ENCODE results near the gene ATRNL1. TPM values are rescaled to one million over a fixed set of nuclear protein-coding genes. Genes with fewer than 3 reads are reported as not detected.

ATRNL1 gene
- total and polyA plus RNA-seq, 2 of the 8 experiments (the other 6 are each of a cell fraction or from before 2014, with no cell fraction given): 5.1 to 17.6 TPM

DNA sequence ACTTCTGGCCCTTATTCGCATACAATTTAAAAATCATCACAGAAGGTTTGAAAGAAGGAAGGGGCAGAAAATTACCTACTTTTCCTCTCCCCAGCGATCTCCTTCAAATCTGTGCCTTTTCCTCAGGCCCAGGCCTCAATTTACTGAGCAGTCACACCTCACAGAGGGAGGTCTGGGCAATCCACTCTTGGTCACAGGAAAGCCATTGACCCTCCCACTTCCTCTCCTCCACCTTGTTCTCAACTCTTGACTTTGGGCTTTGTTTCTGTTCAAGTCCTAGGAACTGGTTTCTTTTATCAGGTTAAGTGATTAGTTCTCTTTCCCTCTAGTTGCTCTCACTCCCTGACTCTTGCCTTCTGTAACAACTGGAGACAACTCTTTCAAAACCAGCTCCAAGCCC is 37.0 kb upstream of the ATRNL1 start:
- Histone ChIP-seq H4K5ac (ENCODE audit: insufficient read length, low read depth, low read length) (no peak overlapping the region), H4K20me1 (replicated peaks in 1 of 2; ENCODE audit: control insufficient read depth in 1 of 2, insufficient read depth in 2 of 2, low read length in 2 of 2) (no peaks in the 10 kb centered on the region), H3K4me3 (ENCODE audit: extremely low read depth in 1 of 4, insufficient read depth in 2 of 4, low read depth in 3 of 4, low read length in 4 of 4) (no peak overlapping the region), H4K8ac (ENCODE audit: extremely low read depth, insufficient read depth, low read length) (no peak overlapping the region), H3K23me2 (ENCODE audit: low read depth, low read length) (no peaks in the 10 kb centered on the region), H3K27ac (ENCODE audit: low read depth, low read length) (no peak overlapping the region), H2BK5ac (ENCODE audit: low read depth, low read length) (no peak overlapping the region; the same call in 1 of the 2 replicates), H2BK12ac (ENCODE audit: low read depth, low read length) (no peak overlapping the region), H3K56ac (replicated peaks; ENCODE audit: insufficient read length, low read depth, low read length) (no peak overlapping the region), H3K9me3 (ENCODE audit: insufficient read depth in 2 of 2, low read depth in 1 of 2, low read length in 1 of 2) (no peaks in the 10 kb centered on the region), H2BK15ac (ENCODE audit: low read length) (no peak overlapping the region), H3K23ac (ENCODE audit: insufficient read length) (no peak overlapping the region), H3K4me1 (replicated peaks in 1 of 4; ENCODE audit: control insufficient read depth in 3 of 4, insufficient read depth in 4 of 4, low read length in 3 of 4) (0 out of 7 replicates have a peak, but pooled peaks cover 0 to 6% (median 0%) of the 10 kb centered on the region in 4 experiments), H3K36me3 (ENCODE audit: control insufficient read depth in 2 of 4, insufficient read depth in 4 of 4, low read length in 3 of 4) (no peaks in the 10 kb centered on the region), H3K79me2 (ENCODE audit: control insufficient read depth in 1 of 2, insufficient read depth in 2 of 2, low read length in 2 of 2) (no peaks in the 10 kb centered on the region), H3K4ac (replicated peaks; ENCODE audit: insufficient read length, low read depth, low read length) (no peak overlapping the region), H2AK5ac (ENCODE audit: low read depth, low read length) (no peak overlapping the region), H3K4me2 (ENCODE audit: insufficient read depth in 1 of 2, low read depth in 2 of 2, low read length in 2 of 2) (no peak overlapping the region), H4K91ac (replicated peaks; ENCODE audit: insufficient read length, low read length) (no peak overlapping the region), H3K27me3 (replicated peaks in 1 of 4; ENCODE audit: control insufficient read depth in 3 of 4, extremely low read depth in 1 of 4, insufficient read depth in 3 of 4, low read length in 3 of 4) (0 out of 7 replicates have a peak, but pooled peaks cover 0 to 2% (median 0%) of the 10 kb centered on the region in 4 experiments), H3K14ac (ENCODE audit: insufficient read length) (no peak overlapping the region), H2BK120ac (replicated peaks; ENCODE audit: low read depth, low read length) (no peak overlapping the region), H3K18ac (ENCODE audit: extremely low read depth, low read length) (no peak overlapping the region; the same call in 1 of the 2 replicates), H3K9ac (replicated peaks in 1 of 4; ENCODE audit: extremely low read depth in 1 of 4, low read depth in 3 of 4, low read length in 3 of 4) (no peak overlapping the region), H3K79me1 (ENCODE audit: low read depth, low read length) (no peaks in the 10 kb centered on the region), H2BK20ac (ENCODE audit: low read length) (no peak overlapping the region), H2AFZ (ENCODE audit: low read length) (no peak overlapping the region)
- DNase-seq (ENCODE audit: low read depth in 1 of 2, low spot score in 2 of 2) (no peak), FAIRE-seq (peak; percentile 45)
- WGBS, 2 experiments (ENCODE audit: extremely low coverage in 1 of 2, insufficient coverage in 1 of 2, insufficient read length in 1 of 2, insufficient replicate concordance in 2 of 2, low coverage in 1 of 2, low lambda C conversion rate in 2 of 2, missing lambda C conversion rate in 1 of 2): 86% methylated on average over 2 of the region's 2 CpGs; no CpG with 5 or more reads in 1 of the 2 experiments
- ChIA-PET CTCF (ENCODE audit: partially characterized antibody) (interaction anchor here (11.8 kb wide), 1 partner anchor 179 kb away, joined by 91 read pairs; no protein-coding TSS in a partner anchor), POLR2A (ENCODE audit: partially characterized antibody) (interaction anchor here (1.4 kb wide), 1 partner anchor 13 kb away, joined by 4 read pairs; no protein-coding TSS in a partner anchor)
- TF ChIP-seq CHD2 (IDR thresholded peaks at IDR 0.05; ENCODE audit: low read length): no peak
- no peak for TF ChIP-seq CHD1 (IDR thresholded peaks at IDR 0.05; ENCODE audit: low read depth, low read length)
- no peak for TF ChIP-seq EP300 (IDR thresholded peaks at IDR 0.05; ENCODE audit: borderline replicate concordance in 1 of 2, low read depth in 2 of 2, low read length in 2 of 2)
- TF ChIP-seq, protein P1, sequence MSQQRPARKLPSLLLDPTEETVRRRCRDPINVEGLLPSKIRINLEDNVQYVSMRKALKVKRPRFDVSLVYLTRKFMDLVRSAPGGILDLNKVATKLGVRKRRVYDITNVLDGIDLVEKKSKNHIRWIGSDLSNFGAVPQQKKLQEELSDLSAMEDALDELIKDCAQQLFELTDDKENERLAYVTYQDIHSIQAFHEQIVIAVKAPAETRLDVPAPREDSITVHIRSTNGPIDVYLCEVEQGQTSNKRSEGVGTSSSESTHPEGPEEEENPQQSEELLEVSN (IDR thresholded peaks at IDR 0.05): no peak
- TF ChIP-seq POLR2A (IDR thresholded peaks at IDR 0.05; ENCODE audit: control extremely low read depth in 1 of 2, low read depth in 2 of 2, low read length in 2 of 2): no peak
- no peak for TF ChIP-seq JUND (IDR thresholded peaks at IDR 0.05; ENCODE audit: low read length)
- TF ChIP-seq CTBP2 (IDR thresholded peaks at IDR 0.05; ENCODE audit: borderline replicate concordance, insufficient read depth, insufficient read length, low read length): no peak
- TF ChIP-seq SUZ12 (IDR thresholded peaks at IDR 0.05; ENCODE audit: low read length): no peak
- no peak for TF ChIP-seq CEBPB (IDR thresholded peaks at IDR 0.05; ENCODE audit: low read depth, low read length)
- TF ChIP-seq KDM1A (IDR thresholded peaks at IDR 0.05; ENCODE audit: borderline replicate concordance, low read length): no peak
- no peak for TF ChIP-seq TCF12 (IDR thresholded peaks at IDR 0.05; ENCODE audit: low read depth, low read length)
- no peak for TF ChIP-seq TAF7 (optimal IDR thresholded peaks at IDR 0.05; ENCODE audit: borderline replicate concordance, low read depth, low read length)
- TF ChIP-seq GTF2F1 (IDR thresholded peaks at IDR 0.05; ENCODE audit: borderline replicate concordance, low read depth, low read length): no peak

Data from H1 (cell line).